Naive thymus-derived CD8-positive, alpha-beta T cell (primary cell): ENCODE data around the gene ATP6V1C2. TPM values are rescaled to one million over a fixed set of nuclear protein-coding genes. Genes with fewer than 3 reads are reported as not detected.

ENCODE experiments used
- ATAC-seq, 2 donors: fragments of 150-1000 bp; cut with Tn5 transposase in 1 of 2; sonication (Bioruptor Pico), chemical (Tn5 transposase) in 1 of 2; 1 replicate in 1 of 2; 2 replicates in 1 of 2; pipeline ENCODE4 v1.10.0; 2021; ENCODE audit warnings: mild to moderate bottlenecking in 2 of 2, moderate library complexity in 2 of 2
- POLR2A ChIA-PET: fragments of 350-600 bp; sonication (Branson Sonifier 250); formaldehyde crosslinking; loops from one replicate; lab custom pipeline; 2021; ENCODE audit warnings: antibody characterized with exemption; lab: Charles Lee
- DNase-seq, 10 donors: peaks; one replicate each; pipeline versions ENCODE4 v3.0.0 to v3.0.0-alpha.2; 2020 to 2022
- H3K27ac Mint-ChIP-seq, 10 donors: one replicate each; pipeline ENCODE4 v1.8.0; 2020 to 2022; ENCODE audit warnings: mild to moderate bottlenecking in 10 of 10, mixed read lengths in 10 of 10, moderate library complexity in 4 of 10, inconsistent platforms in 1 of 10
- H3K27me3 Mint-ChIP-seq, 5 donors: one replicate each; pipeline ENCODE4 v1.8.0; 2021 to 2022; ENCODE audit warnings: mixed read lengths in 5 of 5
- H3K36me3 Mint-ChIP-seq, 3 donors: one replicate each; pipeline ENCODE4 v1.8.0; 2020 to 2022; ENCODE audit warnings: mixed read lengths in 3 of 3, mild to moderate bottlenecking in 2 of 3, inconsistent platforms in 1 of 3
- H3K4me1 Mint-ChIP-seq, 4 donors: one replicate each; pipeline ENCODE4 v1.8.0; 2021 to 2022; ENCODE audit warnings: mixed read lengths in 4 of 4
- H3K4me3 Mint-ChIP-seq, 10 donors: one replicate each; pipeline ENCODE4 v1.8.0; 2020 to 2022; ENCODE audit warnings: mild to moderate bottlenecking in 10 of 10, mixed read lengths in 10 of 10, moderate library complexity in 6 of 10, inconsistent platforms in 1 of 10
- H3K9me3 Mint-ChIP-seq, 9 donors: one replicate each; pipeline ENCODE4 v1.8.0; 2020 to 2022; ENCODE audit warnings: mixed read lengths in 9 of 9, mild to moderate bottlenecking in 3 of 9, inconsistent platforms in 1 of 9, moderate library complexity in 1 of 9
- polyA plus RNA-seq, 3 donors: library from polyadenylated mRNA; unstranded; fragments of 300-500 nt; fragmentation: Illumina TruSeq; gene quantifications; one replicate each; pipeline ENCODE4 v1.2.3, GENCODE V29; 2021
- total RNA-seq, 8 experiments: library from RNA in 2 of 8; stranded (reverse) in 2 of 8; gene quantifications; one replicate each; pipeline ENCODE4 v1.2.3 and lab custom pipeline; 2021 to 2026

ATP6V1C2 gene
- total and polyA plus RNA-seq, 5 experiments from 2014 or later: 0.11 to 0.47 (median 0.19) TPM; not detected in 2

- Mint-ChIP-seq H3K27ac (no peak overlapping the region), H3K27me3 (peaks cover 0 to 8% (median 4%) of the 10 kb centered on the region in 5 donors), H3K4me3 (no peak overlapping the region), H3K4me1 (peaks cover 0 to 2% (median 0%) of the 10 kb centered on the region in 4 donors), H3K9me3 (no peaks in the 10 kb centered on the region), H3K36me3 (no peaks in the 10 kb centered on the region)
- DNase-seq: no peak
- POLR2A ChIA-PET: no interaction called here
- ATAC-seq: no peak
These were observed 16.8 kb downstream of the ATP6V1C2 start for GRCh38 chr2:10738192-10738591.

GRCh38 chr2:10740226-10740625, 18.8 kb downstream of the ATP6V1C2 start:
- H3K36me3 Mint-ChIP-seq: no peaks in the 10 kb centered on the region
- DNase-seq: no peak
- no peaks in the 10 kb centered on the region for H3K9me3 Mint-ChIP-seq
- ATAC-seq: no peak
- no peak overlapping the region for H3K27ac Mint-ChIP-seq
- H3K4me3 Mint-ChIP-seq: no peak overlapping the region
- POLR2A ChIA-PET: no interaction called here
- peaks cover 0 to 3% (median 0%) of the 10 kb centered on the region in 4 donors for H3K4me1 Mint-ChIP-seq
- H3K27me3 Mint-ChIP-seq: peaks cover 0 to 6% (median 4%) of the 10 kb centered on the region in 5 donors

GRCh38 chr2:10741139-10741538, 19.7 kb downstream of the ATP6V1C2 start:
- peaks cover 0 to 5% (median 4%) of the 10 kb centered on the region in 5 donors for H3K27me3 Mint-ChIP-seq
- DNase-seq (no peak), ATAC-seq (no peak)
- POLR2A ChIA-PET: no interaction called here
- H3K4me3 Mint-ChIP-seq: no peak overlapping the region
- H3K4me1 Mint-ChIP-seq: peaks cover 0 to 10% (median 0%) of the 10 kb centered on the region in 4 donors
- H3K27ac Mint-ChIP-seq: no peak overlapping the region
- H3K36me3 Mint-ChIP-seq: no peaks in the 10 kb centered on the region
- no peaks in the 10 kb centered on the region for H3K9me3 Mint-ChIP-seq

- H3K27me3 Mint-ChIP-seq: peaks cover 0 to 4% (median 3%) of the 10 kb centered on the region in 5 donors
- DNase-seq (no peak), ATAC-seq (no peak)
- H3K9me3 Mint-ChIP-seq: no peaks in the 10 kb centered on the region
- POLR2A ChIA-PET: no interaction called here
- H3K27ac Mint-ChIP-seq: no peak overlapping the region
- peaks cover 0 to 14% (median 0%) of the 10 kb centered on the region in 4 donors for H3K4me1 Mint-ChIP-seq
- H3K36me3 Mint-ChIP-seq: no peaks in the 10 kb centered on the region
- H3K4me3 Mint-ChIP-seq: no peak overlapping the region
These were observed 21.2 kb downstream of the ATP6V1C2 start for GRCh38 chr2:10742666-10743065.

- Mint-ChIP-seq H3K9me3 (no peaks in the 10 kb centered on the region), H3K4me1 (peaks cover 0 to 7% (median under 1%) of the 10 kb centered on the region in 4 donors), H3K36me3 (no peaks in the 10 kb centered on the region), H3K27ac (no peak overlapping the region), H3K27me3 (peaks cover 0 to 4% (median 1%) of the 10 kb centered on the region in 5 donors), H3K4me3 (no peak overlapping the region)
- DNase-seq: no peak
- POLR2A ChIA-PET: no interaction called here
- no peak for ATAC-seq
These were observed 29.2 kb downstream of the ATP6V1C2 start for GRCh38 chr2:10750610-10751009.

GRCh38 chr2:10752236-10752635, 30.8 kb downstream of the ATP6V1C2 start:
- no peak for ATAC-seq
- H3K4me3 Mint-ChIP-seq: no peak overlapping the region
- peaks cover 0 to 2% (median under 1%) of the 10 kb centered on the region in 4 donors for H3K4me1 Mint-ChIP-seq
- POLR2A ChIA-PET: no interaction called here
- no peaks in the 10 kb centered on the region for H3K9me3 Mint-ChIP-seq
- no peaks in the 10 kb centered on the region for H3K36me3 Mint-ChIP-seq
- H3K27ac Mint-ChIP-seq: no peak overlapping the region
- no peak for DNase-seq
- peaks cover 0 to 7% (median 2%) of the 10 kb centered on the region in 5 donors for H3K27me3 Mint-ChIP-seq

- POLR2A ChIA-PET: interaction anchor here (0.6 kb wide), 1 partner anchor 88 kb away, joined by 3 read pairs; no protein-coding TSS in a partner anchor
- Mint-ChIP-seq H3K27ac (no peak overlapping the region), H3K4me3 (no peak overlapping the region), H3K4me1 (peaks cover 0 to 2% (median 0%) of the 10 kb centered on the region in 4 donors), H3K9me3 (no peaks in the 10 kb centered on the region), H3K27me3 (peaks cover 0 to 7% (median 2%) of the 10 kb centered on the region in 5 donors), H3K36me3 (no peaks in the 10 kb centered on the region)
- ATAC-seq: no peak
- no peak for DNase-seq
These were observed 31.7 kb downstream of the ATP6V1C2 start for GRCh38 chr2:10753156-10753555.

GRCh38 chr2:10753876-10754275, 32.4 kb downstream of the ATP6V1C2 start:
- H3K27me3 Mint-ChIP-seq: peaks cover 0 to 7% (median 2%) of the 10 kb centered on the region in 5 donors
- no peak overlapping the region for H3K4me3 Mint-ChIP-seq
- ATAC-seq (no peak), DNase-seq (no peak)
- no peaks in the 10 kb centered on the region for H3K36me3 Mint-ChIP-seq
- H3K27ac Mint-ChIP-seq: no peak overlapping the region
- H3K9me3 Mint-ChIP-seq: no peaks in the 10 kb centered on the region
- POLR2A ChIA-PET: no interaction called here
- peaks cover 0 to 2% (median 0%) of the 10 kb centered on the region in 4 donors for H3K4me1 Mint-ChIP-seq

GRCh38 chr2:10755621-10756020, 34.2 kb downstream of the ATP6V1C2 start:
- Mint-ChIP-seq H3K27me3 (peaks cover 0 to 7% (median 2%) of the 10 kb centered on the region in 5 donors), H3K4me3 (no peak overlapping the region), H3K27ac (no peak overlapping the region), H3K4me1 (peaks cover 0 to 2% (median 0%) of the 10 kb centered on the region in 4 donors), H3K9me3 (no peaks in the 10 kb centered on the region), H3K36me3 (no peaks in the 10 kb centered on the region)
- POLR2A ChIA-PET: no interaction called here
- DNase-seq (no peak), ATAC-seq (no peak)

- H3K4me3 Mint-ChIP-seq: no peak overlapping the region
- peaks cover 0 to 9% (median 2%) of the 10 kb centered on the region in 5 donors for H3K27me3 Mint-ChIP-seq
- H3K27ac Mint-ChIP-seq: peak overlapping the region in 1 of 10 donors; percentile 19
- H3K4me1 Mint-ChIP-seq: peaks cover 0 to 2% (median 0%) of the 10 kb centered on the region in 4 donors
- no peaks in the 10 kb centered on the region for H3K9me3 Mint-ChIP-seq
- no peaks in the 10 kb centered on the region for H3K36me3 Mint-ChIP-seq
- POLR2A ChIA-PET: interaction anchor here (0.5 kb wide), 1 partner anchor 72 kb away, joined by 3 read pairs; no protein-coding TSS in a partner anchor
- ATAC-seq (no peak), DNase-seq (no peak)
These were observed 36.4 kb downstream of the ATP6V1C2 start for GRCh38 chr2:10757814-10758286.

- DNase-seq (no peak), ATAC-seq (no peak)
- POLR2A ChIA-PET: no interaction called here
- Mint-ChIP-seq H3K36me3 (no peaks in the 10 kb centered on the region), H3K9me3 (no peaks in the 10 kb centered on the region), H3K4me3 (no peak overlapping the region), H3K4me1 (peaks cover 0 to 5% (median 1%) of the 10 kb centered on the region in 4 donors), H3K27ac (no peak overlapping the region), H3K27me3 (peaks cover 0 to 16% (median 4%) of the 10 kb centered on the region in 5 donors)
These were observed 37.8 kb downstream of the ATP6V1C2 start for GRCh38 chr2:10759151-10759714.

- no peaks in the 10 kb centered on the region for H3K9me3 Mint-ChIP-seq
- H3K4me3 Mint-ChIP-seq: no peak overlapping the region
- H3K27ac Mint-ChIP-seq: no peak overlapping the region
- H3K27me3 Mint-ChIP-seq: peaks cover 0 to 10% (median 2%) of the 10 kb centered on the region in 5 donors
- DNase-seq (no peak), ATAC-seq (no peak)
- POLR2A ChIA-PET: no interaction called here
- peaks cover 0 to 4% (median 1%) of the 10 kb centered on the region in 4 donors for H3K4me1 Mint-ChIP-seq
- H3K36me3 Mint-ChIP-seq: no peaks in the 10 kb centered on the region
These were observed 39.5 kb downstream of the ATP6V1C2 start for GRCh38 chr2:10760794-10761504.

- peaks cover 0 to 10% (median 2%) of the 10 kb centered on the region in 5 donors for H3K27me3 Mint-ChIP-seq
- peak overlapping the region in 1 of 10 donors; percentile 13 for H3K27ac Mint-ChIP-seq
- no peaks in the 10 kb centered on the region for H3K9me3 Mint-ChIP-seq
- POLR2A ChIA-PET: no interaction called here
- ATAC-seq (no peak), DNase-seq (no peak)
- H3K36me3 Mint-ChIP-seq: no peaks in the 10 kb centered on the region
- no peak overlapping the region for H3K4me3 Mint-ChIP-seq
- peaks cover 0 to 4% (median 1%) of the 10 kb centered on the region in 4 donors for H3K4me1 Mint-ChIP-seq
These were observed 40.2 kb downstream of the ATP6V1C2 start for GRCh38 chr2:10761591-10761990.
